Measurements from ENCODE around the gene B3GLCT.

GRCh38 chr13:31282741-31283455 lies 83.1 kb downstream of the B3GLCT start:
- TF ChIP-seq CTCF (IDR thresholded peaks at IDR 0.05): no peak
- TF ChIP-seq EP300 (IDR thresholded peaks at IDR 0.05; ENCODE audit: low read depth): no peak
- no peak for TF ChIP-seq POLR2A (IDR thresholded peaks at IDR 0.05)
- TF ChIP-seq POLR2AphosphoS5 (IDR thresholded peaks at IDR 0.05): no peak
